Gastroesophageal sphincter (tissue), 4 donors: Measurements from ENCODE around the gene GRID1. TPM values are rescaled to one million over a fixed set of nuclear protein-coding genes. Genes with fewer than 3 reads are reported as not detected.
"Not testable (repeated sequence)": the region's sequence is repeated elsewhere in the genome, so short reads cannot be mapped to it uniquely, and the experiment has no call there.

Source experiments
- ATAC-seq: fragments of 150-250 bp; one replicate; pipeline ENCODE4 v1.9.1; 2016; ENCODE audit warnings: mild to moderate bottlenecking, moderate library complexity
- H3K27ac ChIP-seq, 4 donors: fragments of 200-600 bp; sonication (generic) in 3 of 4; 1 replicate in 3 of 4; 2 replicates in 1 of 4; pipeline ENCODE4 v1.5.1; 2016 to 2019
- H3K27me3 ChIP-seq: fragments of 200-600 bp; sonication (generic); one replicate; pipeline ENCODE4 v1.5.1; 2019
- H3K36me3 ChIP-seq, 2 donors: fragments of 200-600 bp; sonication (generic); one replicate each; pipeline ENCODE4 v1.5.1; 2019; ENCODE audit warnings: control low read depth in 1 of 2
- H3K4me1 ChIP-seq, 3 donors: fragments of 200-600 bp; sonication (generic); 1 replicate in 2 of 3; 2 replicates in 1 of 3; pipeline ENCODE4 v1.5.1; 2016 to 2019; ENCODE audit warnings: control low read depth in 2 of 3
- H3K4me3 ChIP-seq, 2 donors: fragments of 200-600 bp; sonication (generic); one replicate each; pipeline ENCODE4 v1.5.1; 2019; ENCODE audit warnings: mild to moderate bottlenecking in 1 of 2, moderate library complexity in 1 of 2
- H3K9me3 ChIP-seq, 3 donors: fragments of 200-600 bp; sonication (generic); one replicate each; pipeline ENCODE4 v1.5.1; 2017 to 2019; ENCODE audit warnings: control low read depth in 2 of 3
- CTCF ChIP-seq, 4 experiments: fragments of 200-600 bp in 2 of 4; fragments of 450-650 bp in 2 of 4; sonication (generic) in 1 of 4; IDR thresholded peaks; one replicate each; pipeline ENCODE4 v1.5.1; 2017 to 2019; ENCODE audit warnings: antibody characterized with exemption in 4 of 4, mild to moderate bottlenecking in 2 of 4, moderate library complexity in 2 of 4
- EP300 ChIP-seq: sonication (generic); formaldehyde crosslinking; IDR thresholded peaks from one replicate; pipeline ENCODE4 v1.6.1; 2017; ENCODE audit warnings: antibody characterized with exemption, mild to moderate bottlenecking
- POLR2A ChIP-seq, 2 donors: fragments of 450-650 bp; IDR thresholded peaks; one replicate each; pipeline ENCODE4 v1.6.1; 2017; ENCODE audit warnings: antibody characterized with exemption in 2 of 2, mild to moderate bottlenecking in 2 of 2, moderate library complexity in 1 of 2
- POLR2AphosphoS5 ChIP-seq: sonication (generic); formaldehyde crosslinking; IDR thresholded peaks from one replicate; pipeline ENCODE4 v1.6.1; 2017; ENCODE audit warnings: antibody characterized with exemption
- WGBS, 2 donors: methylation state at CpG; one replicate each; pipeline ENCODE4 v1.1.5; 2018; ENCODE audit warnings: low coverage in 1 of 2; 5-methylcytosine and 5-hydroxymethylcytosine counted together
- total RNA-seq, 4 donors: library from RNA; depleted of rRNA; stranded (reverse); fragments of >200 nt; gene quantifications; one replicate each; pipeline ENCODE4 v1.1.0, GENCODE V29; 2016

Gene GRID1
- total RNA-seq, 4 donors from 2014 or later = 1.2 to 2.7 (median 1.7) TPM

- TF ChIP-seq CTCF (IDR thresholded peaks at IDR 0.05) = no peak
- no peak for TF ChIP-seq POLR2AphosphoS5
- TF ChIP-seq POLR2A (IDR thresholded peaks at IDR 0.05) = no peak
- TF ChIP-seq EP300 = no peak
- no peak for ATAC-seq
- no peaks in the 10 kb centered on the region for H3K4me1 ChIP-seq
Measured at GRCh38 chr10:85847085-85847484, 519.5 kb downstream of the GRID1 start.

GRCh38 chr10:85838660-85839059 lies 527.9 kb downstream of the GRID1 start:
- H3K9me3 ChIP-seq = peaks cover 0 to 49% (median 0%) of the 10 kb centered on the region in 3 donors
- ATAC-seq = not testable (repeated sequence)

More at GRCh38 chr10:85847085-85847484, 519.5 kb downstream of the GRID1 start:
- Histone ChIP-seq H3K9me3 (peaks cover 0 to 19% (median 0%) of the 10 kb centered on the region in 3 donors), H3K27ac (no peak overlapping the region), H3K27me3 (no peaks in the 10 kb centered on the region), H3K36me3 (no peaks in the 10 kb centered on the region), H3K4me3 (no peak overlapping the region)

GRCh38 chr10:85832988-85833387 lies 533.6 kb downstream of the GRID1 start:
- TF ChIP-seq CTCF (IDR thresholded peaks at IDR 0.05) = no peak
- TF ChIP-seq EP300 = no peak
- TF ChIP-seq POLR2AphosphoS5 = no peak
- TF ChIP-seq POLR2A (IDR thresholded peaks at IDR 0.05) = no peak
- H3K36me3 ChIP-seq = no peaks in the 10 kb centered on the region
- H3K4me3 ChIP-seq = no peak overlapping the region
- H3K4me1 ChIP-seq = no peaks in the 10 kb centered on the region
- no peak for ATAC-seq
- peaks cover 0 to 43% (median 0%) of the 10 kb centered on the region in 3 donors for H3K9me3 ChIP-seq
- no peaks in the 10 kb centered on the region for H3K27me3 ChIP-seq
- H3K27ac ChIP-seq = no peak overlapping the region
- WGBS, 2 donors = 43% methylated on average over 1 of the region's 1 CpG; no CpG with 5 or more reads in 1 of the 2 donors

More at GRCh38 chr10:85838660-85839059, 527.9 kb downstream of the GRID1 start:
- H3K4me1 ChIP-seq, H3K4me3 ChIP-seq, H3K36me3 ChIP-seq, H3K27ac ChIP-seq, H3K27me3 ChIP-seq: not testable (repeated sequence)

GRCh38 chr10:85831422-85831821 lies 535.2 kb downstream of the GRID1 start:
- H3K27ac ChIP-seq = no peak overlapping the region
- no peak for ATAC-seq
- H3K27me3 ChIP-seq = no peaks in the 10 kb centered on the region
- H3K9me3 ChIP-seq = peaks cover 0 to 27% (median 0%) of the 10 kb centered on the region in 3 donors
- 56 to 70% methylated on average over 3 of the region's 3 CpGs for WGBS, 2 donors
- no peak for TF ChIP-seq POLR2AphosphoS5
- TF ChIP-seq EP300 = no peak
- no peak for TF ChIP-seq CTCF (IDR thresholded peaks at IDR 0.05)
- no peak for TF ChIP-seq POLR2A (IDR thresholded peaks at IDR 0.05)
- H3K4me3 ChIP-seq = no peak overlapping the region
- no peaks in the 10 kb centered on the region for H3K4me1 ChIP-seq
- no peaks in the 10 kb centered on the region for H3K36me3 ChIP-seq

GRCh38 chr10:85826377-85826776 lies 540.2 kb downstream of the GRID1 start:
- Histone ChIP-seq H3K9me3 (peaks cover 0 to 13% (median 0%) of the 10 kb centered on the region in 3 donors), H3K4me3 (no peak overlapping the region), H3K36me3 (no peaks in the 10 kb centered on the region), H3K4me1 (no peaks in the 10 kb centered on the region), H3K27ac (no peak overlapping the region), H3K27me3 (no peaks in the 10 kb centered on the region)
- ATAC-seq = no peak
- TF ChIP-seq POLR2A (IDR thresholded peaks at IDR 0.05) = no peak
- WGBS, 2 donors = 94 to 100% methylated on average over 2 to 3 of the region's 4 CpGs

- no peaks in the 10 kb centered on the region for H3K27me3 ChIP-seq
- peaks cover 0 to 29% (median 0%) of the 10 kb centered on the region in 3 donors for H3K9me3 ChIP-seq
- no peaks in the 10 kb centered on the region for H3K36me3 ChIP-seq
- 79 to 94% methylated on average over 2 of the region's 2 CpGs for WGBS, 2 donors
- H3K27ac ChIP-seq = no peak overlapping the region
- no peak overlapping the region for H3K4me3 ChIP-seq
- ATAC-seq = no peak
- no peak for TF ChIP-seq EP300
- TF ChIP-seq CTCF (IDR thresholded peaks at IDR 0.05) = no peak
- TF ChIP-seq POLR2AphosphoS5 = no peak
- TF ChIP-seq POLR2A (IDR thresholded peaks at IDR 0.05) = no peak
- no peaks in the 10 kb centered on the region for H3K4me1 ChIP-seq
Measured at GRCh38 chr10:85811405-85811804, 555.2 kb downstream of the GRID1 start.
